Small intestine (tissue), 7 donors: ENCODE results near the gene REXO2. TPM values are rescaled to one million over a fixed set of nuclear protein-coding genes. Genes with fewer than 3 reads are reported as not detected.

Source experiments
- DNase-seq, 2 donors: peaks; one replicate each; pipeline versions ENCODE4 v3.0.0 to v3.0.0-alpha.2; 2013
- FAIRE-seq: peaks from 2 replicates; lab custom pipeline; 2012; peaks lifted over from hg19 to GRCh38; lab: Jason Lieb, UNC
- H3K27ac ChIP-seq, 3 donors: one replicate each; pipeline ENCODE4 v1.5.1; 2013; ENCODE audit warnings: low read length in 2 of 3, mild to moderate bottlenecking in 2 of 3, control low read depth in 1 of 3, inconsistent platforms in 1 of 3, low read depth in 1 of 3, moderate library complexity in 1 of 3
- H3K27me3 ChIP-seq, 3 donors: one replicate each; pipeline ENCODE4 v1.6.1; 2013; ENCODE audit warnings: low read length in 3 of 3, inconsistent platforms in 1 of 3; ENCODE audit not compliant: control insufficient read depth in 3 of 3, insufficient read depth in 3 of 3
- H3K36me3 ChIP-seq, 3 donors: one replicate each; pipeline ENCODE4 v1.6.1; 2013; ENCODE audit warnings: low read length in 3 of 3, inconsistent platforms in 1 of 3, low read depth in 1 of 3, mild to moderate bottlenecking in 1 of 3, moderate library complexity in 1 of 3; ENCODE audit not compliant: control insufficient read depth in 3 of 3, insufficient read depth in 2 of 3
- H3K4me1 ChIP-seq, 3 donors: one replicate each; pipeline ENCODE4 v1.6.1; 2013; ENCODE audit warnings: low read length in 2 of 3, inconsistent platforms in 1 of 3, low read depth in 1 of 3, mild to moderate bottlenecking in 1 of 3, moderate library complexity in 1 of 3; ENCODE audit not compliant: control insufficient read depth in 3 of 3, insufficient read depth in 2 of 3
- H3K4me3 ChIP-seq, 3 donors: one replicate each; pipeline ENCODE4 v1.5.1; 2013; ENCODE audit warnings: low read length in 3 of 3, control low read depth in 1 of 3, inconsistent platforms in 1 of 3, low read depth in 1 of 3, mild to moderate bottlenecking in 1 of 3, moderate library complexity in 1 of 3
- H3K9me3 ChIP-seq, 2 donors: one replicate each; pipeline ENCODE4 v1.6.1; 2013; ENCODE audit warnings: low read depth in 1 of 2, low read length in 1 of 2; ENCODE audit not compliant: control insufficient read depth in 2 of 2, insufficient read depth in 1 of 2
- WGBS, 3 donors: extraction: QIAGEN DNeasy Blood & Tissue Kit; methylation state at CpG; one replicate each; pipeline ENCODE4 v1.1.7; 2013; 5-methylcytosine and 5-hydroxymethylcytosine counted together
- polyA plus RNA-seq, 4 donors: library from polyadenylated mRNA; stranded (reverse) in 3 of 4; unstranded in 1 of 4; fragments of 200-250 nt in 3 of 4; fragments of 120-200 nt in 1 of 4; gene quantifications; one replicate each; pipeline versions ENCODE4 v1.2.1 to v1.2.3, GENCODE V29; 2013
- donor health status: healthy with polysubstance abuse.
- donor health status: control.
- donor health status: control.
- donor health status: Bipolar disorder and iron deficiency.
- donor health status: healthy.

The REXO2 gene
- polyA plus RNA-seq, 4 donors: 24.8 to 62.6 (median 36.1) TPM

- H3K9me3 ChIP-seq: peaks cover 0 to 5% of the 10 kb centered on the region in 2 donors
- H3K4me3 ChIP-seq: no peak overlapping the region
- no peak for FAIRE-seq
- no peak overlapping the region for H3K27ac ChIP-seq
- H3K27me3 ChIP-seq: no peaks in the 10 kb centered on the region
- peaks cover 0 to 5% (median 1%) of the 10 kb centered on the region in 3 donors for H3K36me3 ChIP-seq
- no peaks in the 10 kb centered on the region for H3K4me1 ChIP-seq
- DNase-seq: no peak
Measured at GRCh38 chr11:114430290-114430689, 9.0 kb upstream of the REXO2 start.

DNA sequence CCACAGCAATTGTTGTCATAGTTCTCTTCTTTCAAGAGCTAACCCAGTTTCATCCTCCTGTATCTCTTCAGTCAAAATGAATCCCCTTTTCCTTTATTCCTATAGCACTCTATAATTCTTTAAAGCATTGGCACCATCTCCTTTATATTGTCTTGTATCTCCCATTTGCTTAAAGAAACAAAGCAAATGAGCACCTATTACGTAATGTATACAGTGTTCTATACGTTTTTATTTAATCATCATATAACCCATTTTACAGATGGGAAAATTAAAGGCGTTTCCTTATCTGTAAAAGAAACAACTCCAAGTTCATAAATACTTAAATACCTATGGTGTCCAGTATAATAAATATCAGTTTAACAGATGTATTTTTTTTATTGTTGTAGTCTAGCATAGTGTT is 6.4 kb upstream of the REXO2 start:
- Histone ChIP-seq H3K4me1 (no peaks in the 10 kb centered on the region), H3K27ac (no peak overlapping the region), H3K27me3 (no peaks in the 10 kb centered on the region), H3K36me3 (no peaks in the 10 kb centered on the region), H3K9me3 (peaks cover 0 to 3% of the 10 kb centered on the region in 2 donors), H3K4me3 (no peak overlapping the region)
- FAIRE-seq: no peak
- no peak for DNase-seq
- 82 to 87% (median 84%) methylated on average over 3 of the region's 3 CpGs for WGBS, 3 donors

DNA sequence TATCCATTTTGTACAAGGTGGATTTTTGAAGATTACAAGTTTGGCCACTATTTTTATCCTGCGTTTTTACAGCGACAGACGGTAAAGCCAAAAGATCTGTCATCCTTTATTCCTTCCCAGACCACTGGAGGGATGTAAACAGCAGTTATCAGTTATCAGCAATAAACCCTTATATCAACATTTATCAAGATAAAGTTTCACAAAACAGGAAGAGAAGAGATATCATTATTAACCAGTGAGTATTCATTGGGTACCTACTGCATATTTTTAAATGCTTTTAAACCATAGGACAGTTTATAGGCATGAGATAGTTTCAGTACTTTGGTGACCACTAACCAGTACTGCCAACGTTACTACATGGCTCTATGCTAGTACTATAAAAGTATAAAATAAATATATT is 5.9 kb upstream of the REXO2 start:
- no peaks in the 10 kb centered on the region for H3K4me1 ChIP-seq
- peaks cover 0 to 3% of the 10 kb centered on the region in 2 donors for H3K9me3 ChIP-seq
- no peak overlapping the region for H3K4me3 ChIP-seq
- DNase-seq (no peak), FAIRE-seq (no peak)
- WGBS, 3 donors: 48 to 65% (median 62%) methylated on average over 4 of the region's 4 CpGs
- no peaks in the 10 kb centered on the region for H3K36me3 ChIP-seq
- H3K27me3 ChIP-seq: no peaks in the 10 kb centered on the region
- H3K27ac ChIP-seq: no peak overlapping the region

GRCh38 chr11:114438303-114438702 is 964 bp upstream of the REXO2 start:
- Histone ChIP-seq H3K36me3 (no peaks in the 10 kb centered on the region), H3K4me3 (no peak overlapping the region), H3K9me3 (peaks cover 0 to 3% of the 10 kb centered on the region in 2 donors), H3K4me1 (peaks cover 0 to 5% (median 0%) of the 10 kb centered on the region in 3 donors), H3K27ac (no peak overlapping the region), H3K27me3 (no peaks in the 10 kb centered on the region)
- FAIRE-seq (no peak), DNase-seq (peak in 1 of 2 donors; percentile 6)
- WGBS, 3 donors: 81 to 86% (median 81%) methylated on average over 6 of the region's 6 CpGs

DNA sequence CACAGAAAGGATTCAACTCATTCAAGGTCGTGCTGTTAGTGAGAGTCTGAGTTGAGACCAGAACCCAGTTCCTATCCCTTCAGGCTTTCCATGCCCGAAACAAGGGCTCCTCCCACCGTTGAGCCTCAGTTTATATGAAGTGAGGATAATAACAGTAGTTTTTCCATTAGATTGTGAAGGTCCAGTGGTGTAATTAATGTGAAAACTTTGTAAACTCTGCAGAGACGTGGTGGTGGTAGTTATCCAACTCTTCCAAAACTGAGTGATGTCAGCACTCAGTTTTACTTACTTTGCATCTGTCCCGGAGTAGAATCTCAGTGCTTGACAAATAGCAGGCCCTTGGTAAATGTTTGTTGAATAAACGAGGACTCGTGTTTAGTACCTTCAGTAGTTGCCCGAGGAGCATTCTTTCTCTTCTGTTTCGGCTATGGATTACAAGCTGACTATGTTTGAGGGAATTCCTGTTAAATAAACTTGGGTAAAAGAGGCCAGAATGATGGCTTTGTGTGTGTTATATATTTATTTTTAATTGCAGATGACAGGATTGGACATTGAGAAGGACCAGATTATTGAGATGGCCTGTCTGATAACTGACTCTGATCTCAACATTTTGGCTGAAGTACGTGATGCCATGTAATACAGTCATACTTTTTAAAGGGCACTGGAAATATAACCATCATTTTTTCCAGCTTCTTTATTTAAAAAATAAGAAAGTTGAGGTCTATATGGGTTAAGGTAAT is 1.0 kb downstream of the REXO2 start:
- no peak for FAIRE-seq
- WGBS, 3 donors: 10 to 21% (median 20%) methylated on average over 10 of the region's 10 CpGs
- Histone ChIP-seq H3K4me1 (peaks cover 0 to 5% (median 0%) of the 10 kb centered on the region in 3 donors), H3K4me3 (peak overlapping the region; percentile 64 to 90 (median 87)), H3K27me3 (no peaks in the 10 kb centered on the region), H3K27ac (peak overlapping the region in 2 of 3 donors; percentile 58 to 79), H3K36me3 (no peaks in the 10 kb centered on the region), H3K9me3 (no peaks in the 10 kb centered on the region)
- no peak for DNase-seq

DNA sequence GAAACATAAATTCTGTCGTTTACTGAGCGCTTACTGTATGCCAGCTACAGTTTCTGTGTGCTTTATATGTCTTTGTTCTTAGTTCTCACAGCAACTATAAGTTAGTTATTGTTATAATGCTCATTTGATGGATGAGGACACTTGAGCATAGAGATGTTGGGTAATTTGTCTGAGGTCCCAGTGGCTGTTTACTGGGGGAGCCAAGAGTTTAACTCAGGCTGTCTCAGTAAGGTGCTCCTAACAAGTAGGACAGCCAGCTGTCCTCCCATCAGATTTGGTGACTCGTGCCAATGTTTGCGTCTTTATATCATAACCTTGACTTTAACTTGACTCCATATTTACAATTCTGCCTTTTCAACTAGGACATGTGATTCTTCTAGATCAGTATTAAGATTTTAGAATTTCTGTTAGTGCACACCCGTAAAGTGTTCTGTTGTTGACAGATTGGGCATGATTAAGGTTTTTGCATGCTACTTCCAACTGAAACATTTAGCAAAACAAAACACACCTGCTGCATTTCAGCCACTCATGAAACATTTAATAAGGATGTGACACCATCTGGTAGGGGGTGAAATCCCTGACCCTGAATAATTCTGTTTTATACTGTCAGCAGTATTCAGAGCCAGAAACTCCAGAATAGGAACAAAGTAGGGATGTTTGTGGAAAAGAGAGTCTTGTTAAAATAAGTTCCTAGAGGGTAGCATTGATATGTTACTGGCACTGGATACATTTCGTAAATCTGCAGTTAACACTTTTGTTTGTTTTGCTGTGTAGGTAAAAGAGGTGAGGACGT is 1.9 kb downstream of the REXO2 start:
- FAIRE-seq: no peak
- DNase-seq: no peak
- no peaks in the 10 kb centered on the region for H3K36me3 ChIP-seq
- no peak overlapping the region for H3K4me3 ChIP-seq
- WGBS, 3 donors: 70 to 75% (median 75%) methylated on average over 7 of the region's 7 CpGs
- no peaks in the 10 kb centered on the region for H3K9me3 ChIP-seq
- H3K4me1 ChIP-seq: peaks cover 0 to 5% (median 0%) of the 10 kb centered on the region in 3 donors
- no peak overlapping the region for H3K27ac ChIP-seq
- no peaks in the 10 kb centered on the region for H3K27me3 ChIP-seq

- no peaks in the 10 kb centered on the region for H3K27me3 ChIP-seq
- H3K27ac ChIP-seq: no peak overlapping the region
- DNase-seq (no peak), FAIRE-seq (no peak)
- peaks cover 0 to 5% (median 0%) of the 10 kb centered on the region in 3 donors for H3K4me1 ChIP-seq
- WGBS, 3 donors: 86 to 90% (median 88%) methylated on average over 2 of the region's 2 CpGs
- no peaks in the 10 kb centered on the region for H3K36me3 ChIP-seq
- H3K9me3 ChIP-seq: no peaks in the 10 kb centered on the region
- H3K4me3 ChIP-seq: no peak overlapping the region
Measured at GRCh38 chr11:114441921-114442320, 2.7 kb downstream of the REXO2 start.

GRCh38 chr11:114442536-114442935 is 3.3 kb downstream of the REXO2 start:
- H3K4me1 ChIP-seq: peaks cover 0 to 5% (median 0%) of the 10 kb centered on the region in 3 donors
- FAIRE-seq: no peak
- 92 to 100% (median 93%) methylated on average over 1 of the region's 1 CpG for WGBS, 3 donors

More at GRCh38 chr11:114442536-114442935, 3.3 kb downstream of the REXO2 start:
- DNase-seq: no peak
- Histone ChIP-seq H3K27me3 (no peaks in the 10 kb centered on the region), H3K27ac (no peak overlapping the region), H3K36me3 (no peaks in the 10 kb centered on the region), H3K4me3 (no peak overlapping the region), H3K9me3 (no peaks in the 10 kb centered on the region)
